ENCODE data around the gene CACNA2D4.

DNA sequence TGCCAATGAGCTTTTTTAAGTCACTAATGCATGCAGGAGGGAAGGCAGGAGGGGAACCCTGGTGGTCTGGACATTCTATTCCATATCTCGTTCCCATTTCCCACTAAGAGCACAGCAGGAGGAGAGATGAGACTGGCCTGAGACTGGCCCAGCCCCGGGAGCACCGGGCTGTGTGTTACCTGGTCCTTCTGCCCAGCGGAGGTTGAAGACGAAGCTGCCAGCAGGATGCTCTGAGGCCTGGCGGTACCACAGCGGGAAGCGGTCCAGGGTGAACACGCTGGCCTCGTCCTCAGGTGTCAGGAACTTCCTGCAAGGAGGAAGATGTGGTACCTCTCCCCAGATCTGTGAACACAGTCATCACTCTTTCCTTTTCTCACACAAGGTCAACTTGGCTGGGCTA is 74.2 kb downstream of the CACNA2D4 start:
- TF ChIP-seq EZH2 (IDR thresholded peaks at IDR 0.05; ENCODE audit: insufficient read depth, poor library complexity, severe bottlenecking): no peak
- TF ChIP-seq EZH2phosphoT487 (IDR thresholded peaks at IDR 0.05; ENCODE audit: insufficient read depth, low read depth): no peak
